Measurements from ENCODE around the gene TRAF6. TPM values are rescaled to one million over a fixed set of nuclear protein-coding genes. Genes with fewer than 3 reads are reported as not detected.
A peak's percentile ranks its signal among the peaks of the same experiment; 100 is the strongest.
"Not testable (repeated sequence)": the region's sequence is repeated elsewhere in the genome, so short reads cannot be mapped to it uniquely, and the experiment has no call there.

Gene TRAF6
- total and polyA plus RNA-seq, 10 of the 15 experiments (the other 5 are each of a cell fraction or from before 2014, with no cell fraction given): 1.4 to 10.9 (median 7.0) TPM

DNA sequence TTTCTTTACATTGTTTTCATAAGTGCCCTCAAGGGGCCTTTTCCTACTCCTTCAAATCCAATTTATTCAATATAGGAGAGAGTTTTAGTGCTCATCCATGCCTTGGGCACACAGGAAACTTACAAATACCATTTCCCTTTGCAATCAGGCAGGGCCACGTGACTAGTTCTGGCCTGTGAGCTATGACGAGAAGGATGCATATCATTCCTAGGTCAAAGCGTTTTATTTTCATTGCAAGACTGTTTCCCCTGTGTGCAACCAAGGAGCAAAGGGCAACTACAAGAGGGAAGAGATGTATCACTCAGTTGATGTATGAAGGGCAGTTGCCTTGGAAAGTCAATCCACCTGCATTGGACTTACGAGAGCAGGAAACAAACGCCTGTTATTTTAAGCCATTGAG lies 1.9 kb upstream of the TRAF6 start:
- FAIRE-seq (no peak), DNase-seq (ENCODE audit: low read depth, low spot score) (no peak), ATAC-seq (no peak)
- Histone ChIP-seq H3K27me3 (replicated peaks in 1 of 2; ENCODE audit: control insufficient read depth in 2 of 2, insufficient read depth in 2 of 2, low read length in 1 of 2) (no peaks in the 10 kb centered on the region), H3K9me3 (replicated peaks; ENCODE audit: control insufficient read depth, insufficient read depth, low read length) (peaks cover 2% of the 10 kb centered on the region; the same call in 1 of the 3 replicates), H4K20me1 (ENCODE audit: control insufficient read depth, insufficient read depth) (no peaks in the 10 kb centered on the region), H3K4me2 (ENCODE audit: control insufficient read depth, insufficient read depth) (no peak overlapping the region), H2AFZ (ENCODE audit: control insufficient read depth, low read depth, low read length) (no peak overlapping the region), H3K79me2 (ENCODE audit: control insufficient read depth, insufficient read depth, low read length) (peaks cover 23% of the 10 kb centered on the region), H3K27ac (ENCODE audit: control insufficient read depth, insufficient read depth) (no peak overlapping the region), H3K4me3 (no peak overlapping the region), H3K4me1 (ENCODE audit: control insufficient read depth, insufficient read depth, low read length) (peaks cover 4% of the 10 kb centered on the region; the same call in 1 of the 2 replicates), H3K36me3 (ENCODE audit: control insufficient read depth in 2 of 2, insufficient read depth in 2 of 2, low read length in 1 of 2) (no peaks in the 10 kb centered on the region), H3K9ac (ENCODE audit: control insufficient read depth, insufficient read depth, low read length) (no peak overlapping the region)
- CTCF ChIA-PET: interaction anchor here (0.7 to 2.8 kb wide), 7 partner anchors 10 to 220 kb away, joined by 3 to 11 read pairs (median 3); no protein-coding TSS in a partner anchor
- 55% methylated on average over 5 of the region's 5 CpGs for WGBS (ENCODE audit: insufficient coverage, insufficient replicate concordance, low lambda C conversion rate, missing lambda C conversion rate)
- intact Hi-C loops (cut with micrococcal nuclease; ENCODE audit: unreplicated experiment): no loop called here
- TF ChIP-seq SIN3A (IDR thresholded peaks at IDR 0.05; ENCODE audit: low read depth, low read length) (no peak), SMAD5 (IDR thresholded peaks at IDR 0.05; ENCODE audit: low read depth) (no peak)
- no TSS peak for BruUV-seq (replicated peaks)
- POLR2A ChIA-PET: no interaction called here
- RAD21 ChIA-PET (ENCODE audit: unreplicated experiment): no interaction called here
- SMC1A ChIA-PET (ENCODE audit: uncharacterized antibody, unreplicated experiment): interaction anchor here (1.0 to 1.4 kb wide), 4 partner anchors 11 to 223 kb away, joined by 3 to 4 read pairs (median 3); partner anchors contain the start of gene COMMD9
- in situ Hi-C loops (cut with MboI): no loop called here

DNA sequence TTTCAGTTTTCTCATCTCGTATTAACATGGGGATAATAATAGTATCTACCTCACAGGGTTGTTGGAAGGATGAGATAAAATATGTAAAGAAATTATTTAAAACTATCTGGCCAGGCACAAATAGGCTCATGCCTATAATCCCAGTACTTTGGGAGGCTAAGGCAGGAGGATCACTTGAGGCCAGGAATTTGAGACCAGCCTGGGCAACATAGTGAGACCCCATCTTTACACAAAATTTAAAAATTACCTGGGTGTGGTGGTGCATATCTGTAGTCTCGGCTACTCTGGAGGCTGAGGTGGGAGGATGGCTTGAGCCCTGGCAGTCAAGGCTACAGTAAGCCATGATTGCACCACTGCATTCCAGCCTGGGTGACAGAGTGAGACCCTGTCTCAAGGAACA lies 990 bp upstream of the TRAF6 start:
- ATAC-seq; H2AFZ ChIP-seq (ENCODE audit: control insufficient read depth, low read depth, low read length); BruUV-seq (replicated peaks); FAIRE-seq; H3K36me3 ChIP-seq (ENCODE audit: control insufficient read depth in 2 of 2, insufficient read depth in 2 of 2, low read length in 1 of 2); DNase-seq (ENCODE audit: low read depth, low spot score); H4K20me1 ChIP-seq (ENCODE audit: control insufficient read depth, insufficient read depth); H3K9ac ChIP-seq (ENCODE audit: control insufficient read depth, insufficient read depth, low read length); in situ Hi-C loops (cut with MboI); H3K4me1 ChIP-seq (ENCODE audit: control insufficient read depth, insufficient read depth, low read length); H3K4me3 ChIP-seq; H3K27ac ChIP-seq (ENCODE audit: control insufficient read depth, insufficient read depth); H3K9me3 ChIP-seq (replicated peaks; ENCODE audit: control insufficient read depth, insufficient read depth, low read length); POLR2A ChIA-PET; intact Hi-C loops (cut with micrococcal nuclease; ENCODE audit: unreplicated experiment); H3K27me3 ChIP-seq (replicated peaks in 1 of 2; ENCODE audit: control insufficient read depth in 2 of 2, insufficient read depth in 2 of 2, low read length in 1 of 2): not testable (repeated sequence)
- ChIA-PET RAD21 (ENCODE audit: unreplicated experiment) (interaction anchor here (1.0 kb wide), 2 partner anchors 18 to 219 kb away, joined by 4 to 5 read pairs; no protein-coding TSS in a partner anchor), CTCF (interaction anchor here (1.0 to 3.6 kb wide), 7 partner anchors 9 to 192 kb away, joined by 3 to 40 read pairs (median 5); no protein-coding TSS in a partner anchor), SMC1A (ENCODE audit: uncharacterized antibody, unreplicated experiment) (interaction anchor here (0.9 to 2.9 kb wide), 5 partner anchors 11 to 222 kb away, joined by 3 to 23 read pairs (median 3); partner anchors contain the start of gene COMMD9)
- Histone ChIP-seq H3K4me2 (ENCODE audit: control insufficient read depth, insufficient read depth) (peak overlapping the region; percentile 96), H3K79me2 (ENCODE audit: control insufficient read depth, insufficient read depth, low read length) (peaks cover 23% of the 10 kb centered on the region)
- 25% methylated on average over 2 of the region's 2 CpGs for WGBS (ENCODE audit: insufficient coverage, insufficient replicate concordance, low lambda C conversion rate, missing lambda C conversion rate)
